Glomerular visceral epithelial cell (primary cell): ENCODE measurements around the gene FOXK1.
A peak's percentile ranks its signal among the peaks of the same experiment; 100 is the strongest.

Experiments used
- DNase-seq: peaks from one replicate; pipeline ENCODE4 v3.0.0-alpha.2; 2016; ENCODE audit errors: extremely low spot score

FOXK1 gene

GRCh38 chr7:4698707-4699275 lies 16.7 kb downstream of the FOXK1 start:
- DNase-seq: no peak

GRCh38 chr7:4699841-4700240 lies 17.7 kb downstream of the FOXK1 start:
- no peak for DNase-seq

GRCh38 chr7:4700577-4701235 lies 18.6 kb downstream of the FOXK1 start:
- DNase-seq: no peak

DNA sequence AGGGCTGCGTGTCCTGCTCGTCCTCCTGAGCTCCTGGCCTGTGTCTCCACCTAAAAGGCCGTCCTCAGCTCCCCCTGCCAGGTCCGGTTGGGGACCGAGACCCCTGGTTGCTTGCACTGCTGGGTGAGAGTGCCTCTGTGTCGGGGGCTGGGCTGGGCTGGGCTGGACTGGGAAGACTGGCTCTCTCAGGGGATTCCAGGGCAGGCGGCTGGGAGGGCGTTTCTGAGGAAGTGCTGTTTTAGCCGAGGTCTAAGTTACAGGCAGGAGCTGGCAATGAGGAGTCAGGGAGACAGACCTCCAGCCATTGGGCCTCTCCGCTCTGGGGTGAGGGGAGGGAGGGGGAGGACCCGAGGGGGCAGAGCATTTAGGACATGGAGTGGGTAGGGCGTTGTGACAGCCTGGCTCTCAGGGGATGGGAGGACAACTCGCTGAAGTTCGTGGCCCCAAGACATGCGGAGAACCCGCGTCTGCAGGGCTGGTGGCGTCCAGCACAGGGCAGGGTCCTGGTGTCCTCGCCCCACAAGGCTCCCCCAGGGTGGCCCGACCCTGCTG lies 20.9 kb downstream of the FOXK1 start:
- DNase-seq: no peak

- no peak for DNase-seq
These were observed 21.4 kb downstream of the FOXK1 start for GRCh38 chr7:4703532-4703931.

GRCh38 chr7:4706384-4707216 lies 24.5 kb downstream of the FOXK1 start:
- peak; percentile 63 for DNase-seq

GRCh38 chr7:4707217-4707741 lies 25.2 kb downstream of the FOXK1 start:
- no peak for DNase-seq

DNA sequence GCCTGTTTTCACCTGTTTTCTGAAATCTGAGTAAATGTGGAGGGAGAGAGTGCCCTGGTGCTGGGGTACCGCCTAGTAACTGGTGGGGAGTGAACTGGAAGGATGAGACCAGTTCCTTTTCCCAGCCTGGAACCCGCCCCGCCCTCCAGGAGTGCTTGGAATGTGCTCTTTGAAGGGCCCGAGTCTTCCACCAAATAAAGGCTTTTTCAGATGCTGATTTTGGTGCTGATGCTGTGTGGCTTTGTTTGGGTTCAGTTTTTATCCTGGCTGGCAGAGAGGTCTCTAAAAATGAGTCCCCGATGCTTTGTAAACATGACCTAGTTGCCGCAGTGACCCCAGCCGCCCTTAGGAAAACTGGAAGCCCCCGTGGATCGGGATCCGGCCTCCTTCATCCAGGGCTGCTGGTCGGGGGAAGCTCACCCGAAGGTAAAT lies 25.9 kb downstream of the FOXK1 start:
- no peak for DNase-seq

GRCh38 chr7:4709187-4709586 lies 27.1 kb downstream of the FOXK1 start:
- DNase-seq: no peak

DNA sequence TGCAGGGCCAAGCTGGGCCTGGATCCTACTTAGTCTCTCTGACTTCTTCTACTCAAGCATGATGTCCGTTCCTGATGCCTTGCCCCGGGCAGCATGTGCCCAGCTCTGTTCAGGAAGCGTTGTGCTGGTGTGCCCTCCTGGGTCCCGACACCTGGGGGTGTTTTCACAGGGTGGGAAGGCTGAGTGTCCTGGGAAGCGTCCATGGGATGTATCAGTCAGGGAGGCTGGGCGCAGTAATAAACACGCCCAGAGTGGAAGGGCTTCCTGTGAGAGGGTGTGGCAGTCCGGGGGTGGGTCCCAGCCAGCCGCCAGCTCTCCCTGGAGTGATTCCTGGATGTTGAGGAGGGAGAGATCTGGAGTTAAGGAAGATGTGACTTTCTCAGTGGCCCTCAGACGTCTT lies 29.0 kb downstream of the FOXK1 start:
- no peak for DNase-seq

GRCh38 chr7:4711634-4712033 lies 29.5 kb downstream of the FOXK1 start:
- no peak for DNase-seq

GRCh38 chr7:4712281-4713182 lies 30.4 kb downstream of the FOXK1 start:
- no peak for DNase-seq

- DNase-seq: no peak
These were observed 31.2 kb downstream of the FOXK1 start for GRCh38 chr7:4713183-4713784.

DNA sequence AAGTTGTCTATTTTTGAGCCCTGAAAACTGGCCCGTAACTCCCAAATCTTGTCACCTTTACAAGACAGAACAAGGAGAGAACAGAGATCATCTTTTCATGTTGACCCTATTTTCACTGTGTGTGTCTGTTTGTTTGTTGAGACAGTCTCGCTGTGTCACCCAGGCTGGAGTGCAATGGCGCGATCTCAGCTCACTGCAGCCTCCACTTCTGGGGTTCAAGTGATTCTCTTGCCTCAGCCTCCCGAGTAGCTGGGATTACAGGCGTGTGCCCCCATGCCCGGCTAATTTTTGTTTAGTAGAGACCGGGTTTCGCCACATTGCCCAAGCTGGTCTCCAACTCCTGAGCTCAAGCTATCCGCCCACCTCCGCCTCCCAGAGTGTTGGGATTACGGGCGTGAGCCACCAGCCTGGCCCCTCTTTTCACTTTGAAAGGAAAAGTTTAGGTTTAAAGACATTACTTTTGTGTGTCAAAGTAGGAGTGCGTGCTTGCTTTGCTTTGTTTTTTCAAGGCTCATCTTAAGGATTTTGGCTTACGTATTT lies 32.1 kb downstream of the FOXK1 start:
- DNase-seq: no peak

- no peak for DNase-seq
These were observed 32.8 kb downstream of the FOXK1 start for GRCh38 chr7:4714767-4715409.

- DNase-seq: no peak
These were observed 33.3 kb downstream of the FOXK1 start for GRCh38 chr7:4715410-4715776.

DNA sequence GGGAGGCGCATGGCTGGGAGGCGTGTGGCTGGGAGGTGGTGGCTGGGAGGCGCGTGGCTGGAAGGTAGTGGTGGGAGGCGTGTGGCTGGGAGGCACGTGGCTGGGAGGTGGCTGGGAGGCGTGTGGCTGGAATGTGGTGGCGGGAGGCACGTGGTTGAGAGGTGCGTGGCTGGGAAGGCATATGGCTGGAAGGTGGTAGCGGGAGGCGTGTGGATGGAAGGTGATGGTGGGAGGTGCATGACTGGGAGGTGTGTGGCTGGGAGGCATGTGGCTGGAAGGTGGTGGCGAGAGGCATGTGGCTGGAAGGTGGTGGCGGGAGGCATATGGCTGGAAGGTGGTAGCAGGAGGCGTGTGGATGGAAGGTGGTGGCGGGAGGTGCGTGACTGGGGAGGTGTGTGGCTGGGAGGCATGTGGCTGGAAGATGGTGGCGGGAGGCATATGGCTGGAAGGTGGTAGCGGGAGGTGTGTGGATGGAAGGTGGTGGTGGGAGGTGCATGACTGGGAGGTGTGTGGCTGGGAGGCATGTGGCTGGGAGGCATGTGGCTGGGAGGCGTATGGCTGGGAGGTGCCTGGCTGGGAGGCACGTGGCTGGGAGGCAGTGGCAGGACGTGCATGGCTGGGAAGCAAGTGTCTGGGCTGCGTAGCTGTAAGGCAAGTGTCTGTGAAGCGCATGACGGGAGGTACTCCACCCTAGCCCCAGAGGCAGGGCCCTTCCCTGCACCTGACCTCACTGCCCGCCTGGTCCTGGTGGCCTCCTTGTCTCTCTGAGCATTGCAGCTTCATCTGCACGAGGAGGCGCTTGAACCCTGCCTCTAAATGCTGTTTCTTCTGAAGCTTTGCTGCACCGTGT lies 35.1 kb downstream of the FOXK1 start:
- no peak for DNase-seq

DNA sequence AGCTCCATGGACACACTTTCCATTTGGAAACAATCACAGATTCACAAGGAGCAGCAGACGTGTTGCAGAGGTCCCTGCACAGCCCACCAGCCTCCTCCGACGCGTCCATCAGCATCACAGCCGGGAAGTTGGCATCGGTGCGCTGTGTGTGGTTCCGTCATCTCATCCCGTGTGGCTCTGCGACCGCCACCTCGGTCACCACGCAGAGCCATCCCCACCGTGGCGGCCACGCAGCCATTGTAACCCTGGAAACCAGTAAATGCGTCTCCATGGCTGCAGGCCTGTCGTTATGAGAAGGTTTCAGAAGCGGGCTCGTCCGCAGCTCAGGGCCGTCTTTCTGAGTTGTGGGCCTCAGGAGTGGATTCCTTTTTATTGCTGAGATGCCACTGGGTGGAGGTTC lies 36.0 kb downstream of the FOXK1 start:
- DNase-seq: no peak

DNA sequence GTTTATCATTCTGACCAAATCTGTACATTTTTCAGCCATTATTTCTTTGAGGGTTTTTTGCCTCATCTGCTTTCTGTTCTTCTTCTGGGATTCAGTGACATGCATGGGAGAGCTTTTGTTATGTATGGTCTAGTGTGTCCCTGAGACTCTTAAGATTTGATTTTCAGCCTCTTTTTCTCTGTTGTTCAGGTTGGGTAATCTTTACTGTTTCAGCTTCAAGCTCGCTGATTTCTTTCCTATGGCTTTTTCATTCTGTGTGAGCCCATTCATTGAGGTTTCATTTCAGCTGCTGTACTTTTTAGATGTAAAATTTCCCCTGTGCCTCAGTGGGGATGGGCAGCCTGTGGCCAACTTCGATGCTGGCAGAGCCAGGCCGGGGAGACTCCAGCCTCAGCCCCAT lies 38.1 kb downstream of the FOXK1 start:
- no peak for DNase-seq
